ENCODE data around the gene IGSF21.

Gene IGSF21

GRCh38 chr1:18263547-18264120 is 156.0 kb downstream of the IGSF21 start:
- DNase-seq (ENCODE audit: low read depth): no peak

DNA sequence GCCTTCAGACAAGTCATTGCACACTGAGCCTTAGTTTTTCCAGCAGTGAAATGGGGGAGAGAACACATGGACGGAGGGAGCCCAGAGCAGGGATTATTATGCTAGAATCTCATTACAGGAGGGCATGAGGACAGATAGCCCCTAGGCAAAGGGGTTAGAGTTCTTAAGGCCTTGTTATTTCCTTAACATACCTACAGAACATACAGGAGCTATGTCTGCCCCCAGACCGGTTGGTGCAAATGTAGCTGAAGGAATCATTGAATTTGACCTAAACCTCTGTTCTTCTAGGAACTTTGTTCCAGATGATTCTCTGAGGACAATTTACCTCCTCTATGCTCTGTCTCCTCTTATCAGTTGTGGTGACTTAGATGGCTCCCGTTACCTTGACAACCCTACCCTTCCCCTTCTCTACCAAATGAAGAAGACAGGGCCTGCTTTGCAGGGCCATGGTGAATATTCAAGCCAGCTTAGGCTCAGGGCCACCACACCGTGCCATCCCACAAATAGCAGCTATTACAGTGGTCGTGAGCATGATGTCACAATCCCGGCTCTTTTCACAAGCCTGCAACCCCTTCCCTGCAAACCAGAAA is 156.9 kb downstream of the IGSF21 start:
- no peak for DNase-seq (ENCODE audit: low read depth)

DNA sequence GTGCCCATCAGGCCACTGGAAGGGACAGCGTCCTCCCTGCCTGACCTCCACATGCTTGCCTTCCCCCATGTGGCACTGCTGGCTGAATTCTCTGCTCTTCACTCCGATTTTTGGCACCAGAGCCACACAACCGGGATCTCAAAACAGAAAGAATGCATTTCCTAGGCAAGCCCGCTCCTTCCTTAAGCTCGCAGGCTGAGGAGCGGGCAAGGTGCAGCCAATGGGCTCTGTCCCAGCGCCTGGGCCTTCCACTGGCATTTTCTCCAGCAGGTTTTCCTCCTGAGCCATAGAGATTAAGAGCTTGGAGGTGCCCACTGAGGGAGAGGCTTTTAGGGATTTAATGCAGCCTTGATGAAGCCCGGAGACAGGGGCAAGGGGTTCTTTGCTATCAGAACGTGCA is 158.0 kb downstream of the IGSF21 start:
- DNase-seq (ENCODE audit: low read depth): no peak

DNA sequence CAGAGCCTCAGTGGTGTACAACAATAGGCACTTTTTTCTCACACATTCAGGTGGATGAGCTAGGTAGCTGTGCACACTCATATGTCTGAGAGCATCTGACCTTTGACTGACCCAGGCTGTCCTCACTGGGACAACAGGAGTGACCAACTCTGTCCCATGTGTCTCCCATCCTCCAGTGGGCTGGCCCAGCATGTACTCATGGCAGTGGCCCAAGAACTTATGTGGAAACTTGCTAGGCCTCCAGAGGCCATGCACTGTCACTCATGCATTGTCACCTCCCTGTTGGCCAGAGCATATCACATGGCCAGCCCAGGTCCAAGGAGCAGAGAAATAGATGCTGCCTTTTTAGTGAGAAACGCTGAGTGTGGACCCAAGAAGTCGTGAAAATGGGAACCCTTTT is 158.8 kb downstream of the IGSF21 start:
- no peak for DNase-seq (ENCODE audit: low read depth)

DNA sequence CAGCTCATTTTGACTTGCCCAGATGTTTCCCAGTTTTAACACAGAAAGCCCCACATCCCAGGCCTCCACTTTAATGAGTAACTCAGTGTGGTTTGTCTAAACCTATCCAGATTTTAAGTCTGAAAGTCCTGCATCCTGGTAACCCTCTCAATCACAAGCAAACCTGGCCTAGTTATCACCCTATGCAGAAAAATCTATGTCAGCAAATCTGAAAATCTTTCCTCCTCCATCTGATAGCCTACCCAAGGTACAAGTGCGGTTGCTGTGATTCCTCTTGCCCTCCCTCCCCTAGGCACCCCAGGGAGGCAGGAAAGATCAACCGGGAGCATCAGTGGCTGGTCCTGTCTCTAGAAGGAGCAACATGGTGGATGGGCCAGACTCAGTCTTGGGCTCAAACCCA is 163.7 kb downstream of the IGSF21 start:
- no peak for DNase-seq (ENCODE audit: low read depth)

DNA sequence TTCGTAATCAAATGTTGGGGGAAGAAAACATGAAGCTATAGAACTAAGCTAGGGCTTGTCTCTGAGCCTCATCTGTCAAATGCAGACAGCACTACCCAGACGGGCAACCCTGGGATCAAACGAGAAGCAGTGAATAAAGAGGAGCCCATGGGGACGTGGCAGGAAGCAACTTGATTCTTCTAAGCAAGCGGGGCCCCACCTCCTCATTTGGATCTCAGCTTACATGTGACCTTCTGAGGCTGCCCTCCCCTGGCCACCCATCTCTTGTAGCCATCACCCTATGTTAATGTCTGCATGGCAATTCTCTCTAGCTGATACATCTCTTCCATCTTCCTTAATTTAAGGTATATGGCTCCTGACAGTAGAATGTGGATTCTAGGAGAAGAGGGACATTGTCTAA is 171.3 kb downstream of the IGSF21 start:
- no peak for DNase-seq (ENCODE audit: low read depth)

DNA sequence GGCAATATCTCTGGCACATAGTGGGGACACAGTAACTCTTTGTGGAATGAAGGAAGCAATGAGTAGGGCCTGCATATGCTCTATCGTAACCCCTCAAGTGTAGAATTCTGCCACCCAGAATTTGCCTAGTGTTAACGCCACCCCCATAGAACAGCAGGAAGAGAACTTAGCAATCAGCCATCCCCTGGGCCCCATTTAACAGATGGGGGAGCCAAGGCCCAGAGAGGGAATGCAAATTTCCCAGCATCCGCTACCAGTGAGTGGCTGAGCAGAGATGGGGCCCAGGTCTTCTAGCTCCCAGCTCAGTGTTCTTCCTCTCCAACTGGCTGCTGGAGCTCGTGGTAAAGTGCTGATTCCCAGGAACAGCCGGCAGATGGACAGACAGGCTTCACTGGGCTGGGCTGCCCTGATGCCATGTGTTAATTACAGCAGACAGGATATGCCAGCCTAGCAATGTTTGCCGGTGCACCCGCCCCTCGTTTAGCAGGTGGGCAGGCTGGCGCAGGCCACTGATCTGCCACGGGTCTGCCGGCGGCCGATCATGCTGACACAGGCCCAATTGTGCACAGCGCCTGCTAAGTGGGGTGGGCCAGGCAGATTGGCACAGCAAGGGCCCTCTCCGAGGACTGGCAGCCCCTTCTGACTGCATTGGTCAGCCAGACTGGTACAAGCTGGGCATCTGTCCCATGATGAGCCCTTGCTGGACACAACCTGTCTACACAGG is 171.9 kb downstream of the IGSF21 start:
- no peak for DNase-seq (ENCODE audit: low read depth)

DNA sequence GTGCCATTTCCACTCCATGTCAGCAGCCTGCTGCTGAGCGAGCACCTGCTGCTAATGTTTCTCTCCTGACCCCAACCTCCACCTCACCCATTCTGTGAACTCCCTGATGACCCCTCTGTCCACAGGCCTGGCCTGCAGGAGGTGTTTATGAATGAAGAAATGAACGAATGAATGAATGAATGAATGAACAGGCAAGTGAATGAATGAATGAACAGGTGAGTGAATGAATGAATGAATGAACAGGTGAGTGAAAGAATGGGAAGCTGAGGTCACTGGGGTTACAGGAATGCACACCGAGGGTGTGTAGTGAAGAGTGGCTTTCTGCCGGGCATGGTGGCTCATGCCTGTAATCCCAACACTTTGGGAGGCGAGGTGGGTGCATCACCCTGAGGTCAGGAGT is 173.4 kb downstream of the IGSF21 start:
- DNase-seq (ENCODE audit: low read depth): no peak

DNA sequence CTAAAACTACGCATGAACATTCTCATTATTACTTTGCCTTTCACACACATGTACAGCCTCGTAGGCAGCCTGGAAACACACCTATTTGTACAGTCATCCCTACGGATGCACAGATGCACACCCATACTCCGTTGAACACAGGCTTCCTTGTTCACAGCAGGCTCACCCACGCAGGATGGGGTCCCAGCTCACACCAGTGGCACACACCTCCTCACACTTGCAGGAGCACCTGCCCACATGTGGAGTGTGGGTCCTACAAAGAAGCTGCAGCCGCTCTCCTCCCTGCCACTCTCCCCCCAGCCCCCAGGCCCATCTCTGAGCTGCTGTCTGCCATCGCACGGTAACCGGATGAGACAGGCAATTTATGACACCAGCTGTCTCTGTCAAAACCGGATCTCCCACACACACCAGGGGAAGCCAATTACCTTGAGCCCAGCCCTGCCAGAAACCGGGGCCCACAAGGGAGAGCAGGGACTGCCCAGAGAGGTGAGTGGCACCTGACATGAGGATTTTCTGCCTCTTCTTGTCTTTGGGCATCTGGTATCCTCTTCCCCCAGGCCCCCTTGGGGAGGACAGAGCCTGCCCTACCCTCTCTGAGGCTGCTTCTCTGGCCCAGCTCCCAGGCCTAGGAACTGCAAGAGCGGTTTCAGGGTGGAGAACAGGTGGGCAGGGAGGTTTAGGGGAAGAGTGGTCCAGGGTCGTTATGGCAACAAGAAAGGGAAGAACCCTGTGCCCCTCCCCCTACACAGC is 175.4 kb downstream of the IGSF21 start:
- DNase-seq (ENCODE audit: low read depth): no peak

DNA sequence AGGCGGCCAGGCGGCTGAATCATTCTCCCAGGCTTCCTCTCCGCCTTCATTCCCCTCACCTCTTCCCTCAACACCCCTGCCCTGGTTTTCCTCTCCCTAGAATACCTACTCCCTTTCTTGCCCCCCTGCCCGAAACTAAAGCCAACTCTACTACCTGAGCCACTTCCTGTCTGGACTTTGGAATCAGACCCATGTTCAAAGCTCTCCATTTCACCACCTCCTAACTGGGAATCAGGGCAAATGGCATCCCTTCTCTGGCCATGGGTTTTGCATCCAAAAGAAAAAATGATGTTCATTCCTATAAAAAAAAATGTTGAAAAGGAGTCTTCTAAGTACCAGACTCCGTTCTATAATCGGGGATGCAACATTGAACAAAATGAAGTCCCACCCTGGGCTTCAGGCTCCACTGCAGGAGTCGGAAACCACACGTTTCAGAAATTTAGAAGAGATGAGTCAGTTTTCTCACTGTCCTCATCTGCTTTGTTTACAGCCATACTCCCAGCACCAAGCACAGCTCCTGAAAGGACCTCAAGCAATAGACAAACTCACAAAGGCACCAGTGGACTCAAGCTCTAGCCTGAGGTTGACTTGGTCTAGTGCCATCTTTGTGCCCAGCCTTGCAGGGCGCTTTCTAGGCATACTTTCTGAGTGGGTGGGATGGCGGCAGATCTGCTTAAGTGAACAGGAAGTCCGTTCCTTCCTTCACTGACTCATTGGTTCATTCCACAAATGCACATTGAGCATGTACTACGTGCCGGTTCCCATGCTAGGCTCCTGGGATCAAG is 176.2 kb downstream of the IGSF21 start:
- no peak for DNase-seq (ENCODE audit: low read depth)

DNA sequence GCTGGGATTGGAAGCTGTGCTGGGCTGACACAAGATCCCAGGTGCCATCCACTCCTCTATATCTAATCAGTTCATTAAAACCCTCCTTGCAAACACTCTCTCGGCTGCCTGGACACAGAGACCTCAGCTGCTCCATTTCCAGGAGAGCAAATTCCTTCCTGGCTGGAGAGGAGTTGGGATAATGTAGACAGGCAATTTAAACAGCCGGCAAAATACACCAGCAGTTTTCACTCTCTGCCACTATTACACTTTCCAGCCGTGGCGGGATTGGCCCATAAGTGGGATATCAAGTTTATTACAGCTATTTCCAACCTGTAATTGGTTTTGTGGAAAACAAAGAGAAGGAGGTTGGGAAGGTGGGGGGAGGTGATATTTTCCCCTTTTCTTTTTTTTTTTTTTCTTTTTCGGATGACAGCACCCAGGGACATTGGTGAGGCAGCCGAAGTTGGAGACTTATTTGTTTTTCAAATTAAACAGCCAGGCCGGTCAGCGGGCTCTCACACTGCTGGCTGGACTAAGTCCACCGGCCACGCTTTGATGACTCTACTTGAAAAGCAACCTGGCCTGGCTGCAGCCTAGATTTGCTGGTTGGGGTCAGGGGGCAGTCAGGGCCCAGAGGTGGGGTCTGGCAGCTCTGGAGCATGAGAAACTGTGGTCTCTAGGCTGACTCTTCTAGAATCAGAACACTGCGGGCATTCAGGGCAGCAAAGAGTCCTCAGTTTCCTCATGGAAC is 177.4 kb downstream of the IGSF21 start:
- DNase-seq (ENCODE audit: low read depth): no peak

DNA sequence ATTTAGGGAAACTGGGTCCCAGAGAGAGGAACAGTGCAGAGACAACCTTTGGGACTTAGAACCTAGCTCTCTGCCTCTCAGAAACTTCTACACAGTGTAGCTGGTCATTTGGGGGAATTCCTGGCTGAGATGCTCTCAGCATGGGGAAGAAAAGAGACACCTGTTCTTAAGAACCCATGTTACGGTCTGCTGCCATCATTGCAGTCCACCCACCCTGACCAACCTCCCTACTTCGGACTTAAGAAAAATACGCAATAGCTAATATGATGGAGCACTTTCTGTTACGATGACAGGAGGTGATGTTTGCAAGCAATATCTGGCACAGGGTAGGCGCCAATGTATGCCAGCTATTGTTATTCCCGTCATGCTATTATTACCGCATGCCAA is 177.9 kb downstream of the IGSF21 start:
- no peak for DNase-seq (ENCODE audit: low read depth)

GRCh38 chr1:18288722-18289121 is 181.1 kb downstream of the IGSF21 start:
- no peak for DNase-seq (ENCODE audit: low read depth)

DNA sequence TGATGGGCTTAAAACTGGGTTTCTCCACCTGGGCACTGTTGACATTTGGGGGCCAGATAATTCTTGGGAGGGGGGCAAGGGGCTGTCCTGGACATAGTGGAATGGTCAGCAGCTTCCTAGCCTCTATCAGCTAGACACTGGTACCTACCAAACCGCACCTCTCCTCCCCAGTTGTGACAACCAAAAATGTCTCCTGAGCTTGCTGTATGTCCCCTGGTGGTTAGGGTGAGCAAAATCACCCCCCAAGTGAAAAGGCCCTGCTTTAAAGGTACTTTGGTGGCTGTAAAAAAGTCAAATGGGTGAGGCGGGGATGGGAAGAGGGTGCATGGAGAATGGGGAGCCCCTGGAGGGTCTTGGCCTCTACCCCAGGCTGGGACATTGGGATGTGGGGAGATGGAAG is 182.0 kb downstream of the IGSF21 start:
- DNase-seq (ENCODE audit: low read depth): no peak

- DNase-seq (ENCODE audit: low read depth): no peak
These were observed 183.3 kb downstream of the IGSF21 start for GRCh38 chr1:18290740-18291412.

- DNase-seq (ENCODE audit: low read depth): no peak
These were observed 184.9 kb downstream of the IGSF21 start for GRCh38 chr1:18292531-18292930.

- no peak for DNase-seq (ENCODE audit: low read depth)
These were observed 185.7 kb downstream of the IGSF21 start for GRCh38 chr1:18293291-18293690.

DNA sequence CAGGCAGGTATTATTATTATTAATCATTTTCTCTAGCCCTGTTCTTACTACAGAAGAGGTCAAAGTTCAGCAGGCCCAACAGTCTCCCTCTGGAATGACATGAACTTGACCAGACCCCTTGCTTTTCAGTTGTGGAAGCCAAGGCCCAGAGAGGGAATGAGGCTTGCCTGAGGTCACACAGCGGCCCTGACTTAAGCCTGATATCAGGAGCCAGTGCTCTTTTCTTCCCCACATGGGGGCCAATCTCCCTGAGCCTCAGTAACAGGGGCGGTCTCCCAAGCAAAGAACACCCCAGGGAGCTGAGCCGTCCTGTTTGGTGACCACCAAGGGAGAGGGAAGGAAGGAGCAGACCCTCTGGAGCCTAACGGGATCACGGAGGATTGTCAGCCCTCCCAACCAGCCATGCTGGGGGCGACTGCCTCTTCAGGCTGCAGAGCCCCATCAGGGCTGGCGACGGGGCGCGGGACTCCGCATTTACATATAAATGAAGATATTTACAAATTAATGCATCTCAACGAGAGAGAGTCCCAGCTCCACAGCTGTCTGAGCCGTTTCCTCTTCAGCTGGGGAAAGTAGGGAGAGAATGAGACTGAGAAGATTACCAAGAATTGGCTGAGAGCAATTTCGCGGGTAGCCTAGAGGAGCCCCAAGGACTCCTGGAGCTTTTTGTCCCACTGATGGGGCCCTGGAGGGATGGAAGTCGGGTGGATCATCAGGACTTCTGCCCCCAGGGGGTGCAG is 187.0 kb downstream of the IGSF21 start:
- DNase-seq (ENCODE audit: low read depth): no peak

- DNase-seq (ENCODE audit: low read depth): no peak
These were observed 190.5 kb downstream of the IGSF21 start for GRCh38 chr1:18297896-18298648.

All from stimulated activated CD8-positive, alpha-beta memory T cell treated with anti-CD3 and anti-CD28 coated beads, Interleukin-4, amount 100 ng/mL, for 24 hours (primary cell).